OCI-LY7 (cell line): ENCODE results near the gene TAGLN2. TPM values are rescaled to one million over a fixed set of nuclear protein-coding genes. Genes with fewer than 3 reads are reported as not detected.

ENCODE experiments used
- BruUV-seq: library from RNA; stranded (reverse); fragments of 400-500 nt; replicated peaks from 2 replicates; lab custom pipeline; 2021; lab: Mats Ljungman, UMichigan
- CTCF ChIA-PET: fragments of 300-600 bp; sonication (Branson Sonifier 250); formaldehyde crosslinking; loops from one replicate; lab custom pipeline; 2022; ENCODE audit warnings: antibody characterized with exemption; ENCODE audit not compliant: unreplicated experiment; lab: Charles Lee
- POLR2A ChIA-PET: fragments of 300-600 bp; sonication (Branson Sonifier 250); formaldehyde crosslinking; loops from one replicate; lab custom pipeline; 2022; ENCODE audit warnings: antibody characterized with exemption; lab: Charles Lee
- DNase-seq: peaks from one replicate; pipeline ENCODE4 v3.0.0-alpha.2; 2015; ENCODE audit warnings: low spot score
- H2AFZ ChIP-seq: fragments of 200-600 bp; sonication (generic), shearing (Covaris generic); 2 replicates; pipeline ENCODE4 v1.6.1; 2014; ENCODE audit warnings: mild to moderate bottlenecking, antibody characterized with exemption, low read length, moderate library complexity
- H3K27ac ChIP-seq: fragments of 200-600 bp; sonication (generic); 2 replicates; pipeline ENCODE4 v1.5.1; 2014; ENCODE audit warnings: mixed run types, low read depth, mild to moderate bottlenecking, moderate library complexity, low read length, inconsistent platforms; ENCODE audit not compliant: poor library complexity, severe bottlenecking
- H3K36me3 ChIP-seq: fragments of 200-600 bp; sonication (generic); 2 replicates; pipeline ENCODE4 v1.6.1; 2014; ENCODE audit warnings: mild to moderate bottlenecking, antibody characterized with exemption, low read length, moderate library complexity, mixed read lengths; ENCODE audit not compliant: insufficient read depth
- H3K4me1 ChIP-seq: fragments of 200-600 bp; sonication (generic); 2 replicates; pipeline ENCODE4 v1.5.1; 2014; ENCODE audit warnings: mild to moderate bottlenecking, low read length; ENCODE audit not compliant: insufficient read depth, poor library complexity, severe bottlenecking
- H3K4me2 ChIP-seq: fragments of 200-600 bp; sonication (generic); 2 replicates; pipeline ENCODE4 v1.6.1; 2014; ENCODE audit warnings: mild to moderate bottlenecking, low read length
- H3K4me3 ChIP-seq: fragments of 200-600 bp; sonication (generic); 2 replicates; pipeline ENCODE4 v1.5.1; 2014; ENCODE audit warnings: mild to moderate bottlenecking, low read depth, low read length; ENCODE audit not compliant: poor library complexity, severe bottlenecking
- H3K79me2 ChIP-seq: fragments of 200-600 bp; sonication (generic); 2 replicates; pipeline ENCODE4 v1.6.1; 2016; ENCODE audit warnings: low read depth, mild to moderate bottlenecking, low read length, moderate library complexity, mixed read lengths; ENCODE audit not compliant: insufficient read depth
- H3K9me2 ChIP-seq: fragments of 200-600 bp; sonication (generic); 2 replicates; pipeline ENCODE4 v1.6.1; 2016; ENCODE audit warnings: mild to moderate bottlenecking, low read length, mixed read lengths; ENCODE audit not compliant: insufficient read depth
- H3K9me3 ChIP-seq: fragments of 200-600 bp; sonication (generic); 2 replicates; pipeline ENCODE4 v1.6.1; 2014; ENCODE audit warnings: mild to moderate bottlenecking, mixed run types, low read length, mixed read lengths
- H4K20me1 ChIP-seq: fragments of 200-600 bp; sonication (generic); 2 replicates; pipeline ENCODE4 v1.6.1; 2014; ENCODE audit warnings: mild to moderate bottlenecking, antibody characterized with exemption, low read length, moderate library complexity, mixed read lengths; ENCODE audit not compliant: insufficient read depth
- CTCF ChIP-seq: fragments of 200-600 bp; sonication (generic); conservative IDR thresholded peaks from 2 replicates; pipeline ENCODE4 v1.5.1; 2014; ENCODE audit warnings: mild to moderate bottlenecking, antibody characterized with exemption, low read length, moderate library complexity, mixed read lengths
- EZH2phosphoT487 ChIP-seq: fragments of 200-600 bp; sonication (generic); IDR thresholded peaks from 2 replicates; pipeline ENCODE4 v1.6.1; 2018; ENCODE audit warnings: low read depth, borderline replicate concordance, mild to moderate bottlenecking, mixed run types, antibody characterized with exemption, low read length, moderate library complexity, mixed read lengths
- intact Hi-C: fragments of 100-400 bp; cut with micrococcal nuclease; formaldehyde crosslinking; loops from one replicate; pipeline ENCODE4 v1.10.0; 2022; ENCODE audit not compliant: unreplicated experiment
- total RNA-seq, 2 experiments: library from RNA; depleted of rRNA in 1 of 2; stranded (reverse); fragments of >200 nt in 1 of 2; shearing (Covaris generic) in 1 of 2; gene quantifications; 2 replicates each; pipeline ENCODE4 v1.2.3, GENCODE V29; 2014 to 2022

The TAGLN2 gene
- total RNA-seq, 2 experiments from 2014 or later = 193 to 215 TPM

GRCh38 chr1:159917533-159918351 lies 7.6 kb downstream of the TAGLN2 start:
- H3K9me3 ChIP-seq = no peaks in the 10 kb centered on the region
- H3K9me2 ChIP-seq = no peaks in the 10 kb centered on the region
- no peak overlapping the region for H3K27ac ChIP-seq
- ChIA-PET POLR2A (interaction anchor here (0.6 kb wide), 2 partner anchors 459 to 1645 kb away, joined by 3 to 5 read pairs; no protein-coding TSS in a partner anchor), CTCF (no interaction called here)
- peaks cover 21% of the 10 kb centered on the region; the same call in 1 of the 2 replicates for H3K79me2 ChIP-seq
- DNase-seq = no peak
- H4K20me1 ChIP-seq = no peaks in the 10 kb centered on the region
- no peak overlapping the region for H2AFZ ChIP-seq
- no TSS peak for BruUV-seq
- H3K4me3 ChIP-seq = no peak overlapping the region
- no peak overlapping the region for H3K4me2 ChIP-seq
- intact Hi-C loops = no loop called here
- TF ChIP-seq EZH2phosphoT487 (no peak), CTCF (no peak)
- peaks cover 49% of the 10 kb centered on the region for H3K36me3 ChIP-seq
- peaks cover 22% of the 10 kb centered on the region for H3K4me1 ChIP-seq

GRCh38 chr1:159916242-159917051 lies 8.9 kb downstream of the TAGLN2 start:
- DNase-seq = no peak
- Histone ChIP-seq H3K36me3 (peaks cover 49% of the 10 kb centered on the region), H3K9me3 (no peaks in the 10 kb centered on the region), H4K20me1 (no peaks in the 10 kb centered on the region), H3K79me2 (peaks cover 8% of the 10 kb centered on the region; the same call in 1 of the 2 replicates), H3K27ac (no peak overlapping the region), H2AFZ (no peak overlapping the region), H3K4me2 (no peak overlapping the region), H3K9me2 (no peaks in the 10 kb centered on the region), H3K4me1 (peaks cover 13% of the 10 kb centered on the region), H3K4me3 (no peak overlapping the region)
- TF ChIP-seq CTCF (no peak), EZH2phosphoT487 (no peak)
- CTCF ChIA-PET = no interaction called here
- POLR2A ChIA-PET = interaction anchor here (1.0 kb wide), 1 partner anchor 28 kb away, joined by 3 read pairs; no protein-coding TSS in a partner anchor
- BruUV-seq = no TSS peak
- intact Hi-C loops = no loop called here
